MG63 (cell line): Measurements from ENCODE around the gene PECR. TPM values are rescaled to one million over a fixed set of nuclear protein-coding genes. Genes with fewer than 3 reads are reported as not detected.
"Not testable (repeated sequence)": the region's sequence is repeated elsewhere in the genome, so short reads cannot be mapped to it uniquely, and the experiment has no call there.

Experiments used
- DNase-seq: peaks from one replicate; pipeline ENCODE4 v3.0.0-alpha.2; 2020
- H3K27me3 ChIP-seq: fragments of 250-450 bp; sonication (Bioruptor Pico); 2 replicates; pipeline ENCODE4 v1.5.1; 2020; ENCODE audit warnings: mild to moderate bottlenecking, moderate library complexity
- H3K36me3 ChIP-seq: fragments of 250-450 bp; sonication (Bioruptor Pico); 2 replicates; pipeline ENCODE4 v1.5.1; 2020; ENCODE audit warnings: mild to moderate bottlenecking, moderate library complexity
- H3K4me3 ChIP-seq: fragments of 250-450 bp; sonication (Bioruptor Pico); 2 replicates; pipeline ENCODE4 v1.5.1; 2020; ENCODE audit warnings: mild to moderate bottlenecking, moderate library complexity
- H3K9me3 ChIP-seq: fragments of 250-450 bp; sonication (Bioruptor Pico); 2 replicates; pipeline ENCODE4 v1.5.1; 2020; ENCODE audit warnings: mild to moderate bottlenecking, moderate library complexity
- total RNA-seq: library from RNA; depleted of rRNA; stranded (reverse); fragments of >200 nt; shearing (Covaris generic); gene quantifications from 2 replicates; pipeline ENCODE4 v1.2.3, GENCODE V29; 2014; ENCODE audit warnings: low replicate concordance

PECR gene
- total RNA-seq, 1 experiment from 2014 or later = 15.9 TPM

- DNase-seq = no peak
- no peaks in the 10 kb centered on the region for H3K27me3 ChIP-seq
- H3K4me3 ChIP-seq = no peak overlapping the region
- H3K9me3 ChIP-seq = no peaks in the 10 kb centered on the region
- no peaks in the 10 kb centered on the region for H3K36me3 ChIP-seq
Observed at GRCh38 chr2:216023055-216023648, 58.5 kb downstream of the PECR start.

DNA sequence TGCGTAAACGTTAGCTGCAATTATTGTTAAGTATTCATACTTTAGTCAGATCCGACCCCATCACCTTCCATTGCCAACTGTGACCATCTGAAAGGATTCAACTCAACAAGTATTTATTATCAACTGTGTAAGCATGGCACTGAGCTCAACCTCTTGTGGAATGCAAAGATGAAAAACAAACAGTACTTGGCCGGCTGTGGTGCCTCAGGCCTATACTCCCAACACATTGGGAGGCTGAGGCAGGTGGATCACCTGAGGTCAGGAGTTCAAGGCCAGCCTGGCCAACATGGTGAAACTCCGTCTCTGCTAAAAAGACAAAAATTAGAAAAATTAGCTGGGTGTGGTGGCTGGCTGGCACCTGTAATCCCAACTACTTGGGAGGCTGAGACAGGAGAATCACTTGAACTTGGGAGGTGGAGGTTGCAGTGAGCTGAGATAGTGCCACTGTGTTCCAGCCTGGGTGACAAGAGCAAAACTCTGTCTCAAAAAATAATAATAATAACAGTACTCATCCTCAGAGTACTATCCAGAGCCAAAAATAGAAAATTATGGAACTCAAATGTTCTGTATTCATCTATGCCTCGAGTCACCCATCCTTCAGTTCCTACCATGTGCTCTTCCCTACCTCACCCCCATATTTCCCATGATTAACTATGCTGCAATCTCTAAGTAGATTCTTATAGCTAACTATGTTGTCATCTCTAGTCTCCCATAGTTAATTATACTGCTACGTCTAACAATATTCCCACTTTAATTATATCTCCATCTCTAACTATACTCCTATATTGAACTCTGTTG lies 59.6 kb downstream of the PECR start:
- H3K4me3 ChIP-seq = no peak overlapping the region
- no peaks in the 10 kb centered on the region for H3K9me3 ChIP-seq
- DNase-seq = no peak
- no peaks in the 10 kb centered on the region for H3K36me3 ChIP-seq
- no peaks in the 10 kb centered on the region for H3K27me3 ChIP-seq

- Histone ChIP-seq H3K9me3 (no peaks in the 10 kb centered on the region), H3K36me3 (no peaks in the 10 kb centered on the region), H3K4me3 (no peak overlapping the region), H3K27me3 (no peaks in the 10 kb centered on the region)
- no peak for DNase-seq
Observed at GRCh38 chr2:216018709-216019108, 62.9 kb downstream of the PECR start.

- H3K27me3 ChIP-seq = no peaks in the 10 kb centered on the region
- no peak for DNase-seq
- H3K4me3 ChIP-seq = no peak overlapping the region
Observed at GRCh38 chr2:216017365-216017764, 64.2 kb downstream of the PECR start.

GRCh38 chr2:216016581-216016980 lies 65.0 kb downstream of the PECR start:
- no peak overlapping the region for H3K4me3 ChIP-seq
- H3K36me3 ChIP-seq = no peaks in the 10 kb centered on the region

More at GRCh38 chr2:216017365-216017764, 64.2 kb downstream of the PECR start:
- Histone ChIP-seq H3K36me3 (no peaks in the 10 kb centered on the region), H3K9me3 (no peaks in the 10 kb centered on the region)

DNA sequence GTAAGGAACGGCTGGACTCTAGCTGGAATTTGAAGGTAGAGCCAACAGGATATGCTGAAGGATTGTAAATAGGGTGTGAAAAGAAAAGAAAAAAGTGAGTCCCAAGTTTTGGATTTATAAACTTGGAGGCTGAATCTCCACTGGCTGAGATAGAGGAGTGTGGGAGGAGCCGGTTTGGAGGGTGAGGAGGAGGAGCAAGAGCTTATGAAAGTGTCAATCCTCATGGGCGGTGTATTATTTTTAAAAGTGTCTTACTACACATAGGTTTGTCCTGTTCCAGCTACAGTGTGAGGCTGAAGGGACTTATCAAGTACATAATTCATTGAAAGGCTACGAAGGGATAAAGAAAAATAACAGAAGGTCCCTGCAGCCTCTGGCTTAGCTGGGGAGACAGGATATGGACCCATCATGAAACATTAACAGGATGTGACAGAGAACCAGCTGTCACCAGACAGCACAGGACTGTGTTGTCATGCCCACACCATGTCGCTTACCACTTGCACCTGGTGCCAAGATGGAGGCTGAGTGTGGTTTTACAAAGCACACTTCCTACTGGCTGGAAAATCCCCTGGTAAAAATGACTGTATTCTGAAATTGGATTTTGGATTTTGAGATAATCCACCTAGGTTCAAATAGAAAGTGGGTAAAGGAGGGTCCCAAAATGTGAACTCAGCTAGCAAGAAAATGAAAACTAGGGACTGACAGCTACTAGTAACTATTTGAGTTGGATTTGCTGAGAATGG lies 65.7 kb downstream of the PECR start:
- Histone ChIP-seq H3K36me3 (no peaks in the 10 kb centered on the region), H3K27me3 (no peaks in the 10 kb centered on the region), H3K4me3 (no peak overlapping the region), H3K9me3 (no peaks in the 10 kb centered on the region)
- no peak for DNase-seq

More at GRCh38 chr2:216016581-216016980, 65.0 kb downstream of the PECR start:
- DNase-seq = no peak
- no peaks in the 10 kb centered on the region for H3K9me3 ChIP-seq
- no peaks in the 10 kb centered on the region for H3K27me3 ChIP-seq

DNA sequence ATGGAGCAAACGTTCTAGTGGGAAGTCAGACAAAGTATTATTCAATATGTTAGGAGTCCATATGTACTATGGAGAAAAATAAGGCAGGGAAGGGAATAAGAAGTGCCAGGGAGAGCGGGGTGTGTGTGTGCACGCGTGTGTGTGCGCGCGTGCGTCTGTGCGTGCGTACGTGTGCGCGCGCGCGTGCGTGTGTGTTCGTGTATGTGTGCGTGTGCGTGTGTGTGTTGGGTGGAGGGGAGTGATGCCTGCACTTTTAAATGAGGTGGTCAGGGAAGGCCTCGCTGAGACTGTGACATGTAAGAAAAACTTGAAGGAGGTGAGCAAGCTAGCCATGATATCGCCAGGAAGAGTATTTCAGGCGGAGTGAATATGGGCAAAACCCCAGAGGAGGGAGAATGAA lies 66.6 kb downstream of the PECR start:
- DNase-seq = no peak
- no peaks in the 10 kb centered on the region for H3K36me3 ChIP-seq
- no peak overlapping the region for H3K4me3 ChIP-seq

GRCh38 chr2:216014006-216014405 lies 67.6 kb downstream of the PECR start:
- H3K9me3 ChIP-seq = no peaks in the 10 kb centered on the region
- DNase-seq = no peak
- no peaks in the 10 kb centered on the region for H3K27me3 ChIP-seq
- peak overlapping the region; percentile 52 for H3K4me3 ChIP-seq
- H3K36me3 ChIP-seq = no peaks in the 10 kb centered on the region

More for the DNA sequence above, 66.6 kb downstream of the PECR start:
- Histone ChIP-seq H3K27me3 (no peaks in the 10 kb centered on the region), H3K9me3 (no peaks in the 10 kb centered on the region)

GRCh38 chr2:216013080-216013909 lies 68.3 kb downstream of the PECR start, which contains the start of gene MREG:
Gene MREG (minus strand): TSS chr2:216013551. CDS start chr2:216013327, 224 bp downstream.
- Histone ChIP-seq H3K4me3 (peak within 1 kb of the TSS; percentile 52), H3K27me3 (no peaks in the 10 kb centered on the region), H3K36me3 (no peaks in the 10 kb centered on the region), H3K9me3 (no peaks in the 10 kb centered on the region)
- peak; percentile 76 for DNase-seq

- Histone ChIP-seq H3K4me3 (peak overlapping the region; percentile 52), H3K27me3 (no peaks in the 10 kb centered on the region), H3K9me3 (no peaks in the 10 kb centered on the region), H3K36me3 (no peaks in the 10 kb centered on the region)
- no peak for DNase-seq
Observed at GRCh38 chr2:216012830-216013079, 68.9 kb downstream of the PECR start.

- H3K4me3 ChIP-seq = peak overlapping the region; percentile 52; the same call in 1 of the 2 replicates
- no peaks in the 10 kb centered on the region for H3K27me3 ChIP-seq
- DNase-seq = no peak
- no peaks in the 10 kb centered on the region for H3K9me3 ChIP-seq
- no peaks in the 10 kb centered on the region for H3K36me3 ChIP-seq
Observed at GRCh38 chr2:216012133-216012829, 69.3 kb downstream of the PECR start.

GRCh38 chr2:216009215-216009614 lies 72.4 kb downstream of the PECR start:
- not testable (repeated sequence) for H3K27me3 ChIP-seq, H3K4me3 ChIP-seq, DNase-seq, H3K9me3 ChIP-seq, H3K36me3 ChIP-seq

GRCh38 chr2:216008387-216008786 lies 73.2 kb downstream of the PECR start:
- no peaks in the 10 kb centered on the region for H3K27me3 ChIP-seq
- no peak for DNase-seq
- no peaks in the 10 kb centered on the region for H3K36me3 ChIP-seq
- no peak overlapping the region for H3K4me3 ChIP-seq
- H3K9me3 ChIP-seq = no peaks in the 10 kb centered on the region

- no peaks in the 10 kb centered on the region for H3K36me3 ChIP-seq
- no peak overlapping the region for H3K4me3 ChIP-seq
- DNase-seq = peak; percentile 22
- H3K9me3 ChIP-seq = no peaks in the 10 kb centered on the region
- H3K27me3 ChIP-seq = no peaks in the 10 kb centered on the region
Observed at GRCh38 chr2:216006164-216006663, 75.4 kb downstream of the PECR start.

DNA sequence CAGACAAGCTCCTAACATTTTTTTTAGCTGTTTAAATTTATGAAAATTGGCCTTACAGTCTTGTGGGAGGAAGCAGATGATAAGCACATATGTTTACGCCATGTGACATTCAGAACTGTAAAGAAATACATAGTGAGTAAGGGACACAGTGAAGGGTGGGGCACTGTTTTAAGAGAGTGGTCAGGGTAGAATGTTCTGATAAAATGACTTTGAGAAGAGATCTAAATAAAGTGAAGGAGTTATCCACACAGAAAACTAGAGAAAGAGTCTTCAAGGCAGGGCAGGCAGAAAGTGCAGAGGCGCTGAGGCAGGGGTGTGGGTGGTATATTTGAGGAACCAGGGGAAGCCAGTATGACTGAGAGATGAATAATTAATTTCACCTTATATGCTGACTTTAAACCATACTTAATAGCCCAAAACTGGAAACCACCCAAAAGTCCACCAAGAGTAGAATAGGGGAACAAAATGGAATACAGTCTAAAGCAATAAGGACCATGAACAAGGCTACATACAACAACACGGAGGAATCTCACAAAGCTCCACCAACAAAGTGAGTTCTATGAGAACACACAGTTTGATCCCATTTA lies 76.8 kb downstream of the PECR start:
- Histone ChIP-seq H3K36me3 (no peaks in the 10 kb centered on the region), H3K27me3 (no peaks in the 10 kb centered on the region), H3K4me3 (no peak overlapping the region), H3K9me3 (no peaks in the 10 kb centered on the region)
- DNase-seq = no peak
